GM10248 (cell line): Measurements from ENCODE around the gene SOD2.
A peak's percentile ranks its signal among the peaks of the same experiment; 100 is the strongest.

Source experiments
- CTCF ChIA-PET: fragments of 300-600 bp; sonication (Branson Sonifier 250); formaldehyde crosslinking; extraction: SDS; loops from one replicate; lab custom pipeline; 2021; ENCODE audit warnings: antibody characterized with exemption; lab: Yijun Ruan, JAX
- POLR2A ChIA-PET: fragments of 350-650 bp; sonication (Branson Sonifier 250); formaldehyde crosslinking; extraction: SDS; loops from one replicate; lab custom pipeline; 2020; ENCODE audit warnings: antibody characterized with exemption; lab: Yijun Ruan, JAX
- DNase-seq: peaks from one replicate; pipeline ENCODE4 v3.0.0; 2012; ENCODE audit errors: extremely low spot score
- CTCF ChIP-seq: IDR thresholded peaks from 2 replicates; pipeline ENCODE4 v1.5.1; 2012; ENCODE audit warnings: mild to moderate bottlenecking, low read depth; ENCODE audit errors: extremely low read depth, missing control alignments, control extremely low read depth

SOD2 gene

GRCh38 chr6:159701413-159701999, 8.5 kb upstream of the SOD2 start:
- ChIA-PET POLR2A (no interaction called here), CTCF (interaction anchor here (0.9 to 1.4 kb wide), 3 partner anchors 9 to 527 kb away, joined by 3 read pairs; no protein-coding TSS in a partner anchor)
- TF ChIP-seq CTCF: no peak
- DNase-seq: no peak

- CTCF ChIA-PET: interaction anchor here (1.1 kb wide), 1 partner anchor 19 kb away, joined by 3 read pairs; no protein-coding TSS in a partner anchor
- DNase-seq: no peak
- POLR2A ChIA-PET: no interaction called here
- no peak for TF ChIP-seq CTCF
Measured at GRCh38 chr6:159700970-159701369, 7.9 kb upstream of the SOD2 start.

GRCh38 chr6:159695984-159696383, 2.9 kb upstream of the SOD2 start:
- DNase-seq: no peak
- no peak for TF ChIP-seq CTCF
- ChIA-PET CTCF (interaction anchor here (1.0 to 3.4 kb wide), 3 partner anchors 18 to 39 kb away, joined by 3 to 23 read pairs (median 3); no protein-coding TSS in a partner anchor), POLR2A (no interaction called here)

GRCh38 chr6:159693894-159694545, 979 bp upstream of the SOD2 start:
- DNase-seq: peak; percentile 22
- ChIA-PET CTCF (interaction anchor here (1.0 to 1.4 kb wide), 3 partner anchors 16 to 158 kb away, joined by 3 to 4 read pairs (median 3); no protein-coding TSS in a partner anchor), POLR2A (no interaction called here)
- TF ChIP-seq CTCF: no peak

- CTCF ChIA-PET: interaction anchor here (1.4 to 2.4 kb wide), 5 partner anchors 10 to 160 kb away, joined by 3 to 11 read pairs (median 7); partner anchors contain the start of gene WTAP
- peak; percentile 67 for DNase-seq
- POLR2A ChIA-PET: interaction anchor here (0.7 to 1.1 kb wide), 4 partner anchors 9 to 241 kb away, joined by 3 to 5 read pairs (median 4); partner anchors contain the start of genes MRPL18 and TCP1
- TF ChIP-seq CTCF: no peak
Measured at GRCh38 chr6:159692303-159693127, 526 bp downstream of the SOD2 start.

GRCh38 chr6:159691963-159692287, 1.1 kb downstream of the SOD2 start:
- POLR2A ChIA-PET: interaction anchor here (0.7 to 1.1 kb wide), 4 partner anchors 8 to 241 kb away, joined by 3 to 5 read pairs (median 4); partner anchors contain the start of genes MRPL18 and TCP1
- CTCF ChIA-PET: interaction anchor here (0.7 to 2.4 kb wide), 6 partner anchors 9 to 99 kb away, joined by 3 to 11 read pairs (median 6); partner anchors contain the start of genes MRPL18 and WTAP
- DNase-seq: peak; percentile 15
- TF ChIP-seq CTCF: no peak
